NCI-H1048 (cell line): ENCODE measurements around the gene FUT9.

Experiments
- DNase-seq: peaks from one replicate; lab custom pipeline; 2025; lab: John Stamatoyannopoulos, UW

FUT9 gene

GRCh38 chr6:96015518-96016333 lies at the start of gene FUT9:
FUT9 (plus strand) TSS chr6:96015974; CDS start chr6:96203156, 187,182 bp downstream.
- no peak for DNase-seq

GRCh38 chr6:95967594-95967993 lies 48.2 kb upstream of the FUT9 start:
- DNase-seq, result no peak

- DNase-seq, result no peak
Observed at GRCh38 chr6:95973976-95974375, 41.8 kb upstream of the FUT9 start.

- no peak for DNase-seq
Observed at GRCh38 chr6:95978230-95978629, 37.5 kb upstream of the FUT9 start.

- DNase-seq, result no peak
Observed at GRCh38 chr6:95991906-95992305, 23.9 kb upstream of the FUT9 start.

- DNase-seq, result no peak
Observed at GRCh38 chr6:95994151-95994550, 21.6 kb upstream of the FUT9 start.

- DNase-seq, result no peak
Observed at GRCh38 chr6:95998133-95998532, 17.6 kb upstream of the FUT9 start.

GRCh38 chr6:96001891-96002575 lies 13.7 kb upstream of the FUT9 start:
- DNase-seq, result no peak

GRCh38 chr6:96002576-96002910 lies 13.2 kb upstream of the FUT9 start:
- no peak for DNase-seq

GRCh38 chr6:96002912-96003311 lies 12.9 kb upstream of the FUT9 start:
- no peak for DNase-seq

- no peak for DNase-seq
Observed at GRCh38 chr6:96007663-96008062, 8.1 kb upstream of the FUT9 start.

GRCh38 chr6:96013531-96013930 lies 2.2 kb upstream of the FUT9 start:
- DNase-seq, result no peak

GRCh38 chr6:96014846-96015517 lies 792 bp upstream of the FUT9 start:
- no peak for DNase-seq

GRCh38 chr6:96016334-96017069 lies 728 bp downstream of the FUT9 start:
- no peak for DNase-seq

- DNase-seq, result no peak
Observed at GRCh38 chr6:96017070-96017359, 1.2 kb downstream of the FUT9 start.

GRCh38 chr6:96022225-96022624 lies 6.5 kb downstream of the FUT9 start:
- no peak for DNase-seq

- DNase-seq, result no peak
Observed at GRCh38 chr6:96032661-96033060, 16.9 kb downstream of the FUT9 start.

- no peak for DNase-seq
Observed at GRCh38 chr6:96051555-96051954, 35.8 kb downstream of the FUT9 start.

- DNase-seq, result no peak
Observed at GRCh38 chr6:96058082-96058481, 42.3 kb downstream of the FUT9 start.

GRCh38 chr6:96059586-96059985 lies 43.8 kb downstream of the FUT9 start:
- DNase-seq, result no peak

GRCh38 chr6:96060249-96060648 lies 44.5 kb downstream of the FUT9 start:
- DNase-seq, result no peak

- DNase-seq, result no peak
Observed at GRCh38 chr6:96065213-96065612, 49.4 kb downstream of the FUT9 start.

- no peak for DNase-seq
Observed at GRCh38 chr6:96066376-96066775, 50.6 kb downstream of the FUT9 start.
